ENCODE measurements around the gene MED27. TPM values are rescaled to one million over a fixed set of nuclear protein-coding genes. Genes with fewer than 3 reads are reported as not detected.

The MED27 gene
- total and polyA plus RNA-seq, 10 of the 15 experiments (the other 5 are each of a cell fraction or from before 2014, with no cell fraction given): 20.3 to 50.3 (median 35.5) TPM

GRCh38 chr9:132078699-132079356, 839 bp downstream of the MED27 start (continued):
- TF ChIP-seq MLLT1 (IDR thresholded peaks at IDR 0.05) (no peak), SUZ12 (IDR thresholded peaks at IDR 0.05; ENCODE audit: unreplicated experiment) (no peak), TARDBP (IDR thresholded peaks at IDR 0.05; ENCODE audit: borderline replicate concordance) (no peak), E2F8 (IDR thresholded peaks at IDR 0.05; ENCODE audit: low read depth, partially characterized antibody) (no peak), POLR2AphosphoS5 (IDR thresholded peaks at IDR 0.05; ENCODE audit: low read length) (no peak), ETV6 (conservative IDR thresholded peaks at IDR 0.05 in 1 of 2, IDR thresholded peaks at IDR 0.05 in 1 of 2; ENCODE audit: borderline replicate concordance in 1 of 2, low read depth in 1 of 2) (no peak), NKRF (conservative IDR thresholded peaks at IDR 0.05) (no peak), ESRRA (IDR thresholded peaks at IDR 0.05; ENCODE audit: low read length) (no peak), RBBP5 (conservative IDR thresholded peaks at IDR 0.05) (no peak)
